H9 (cell line): ENCODE results near the gene ARMC9. TPM values are rescaled to one million over a fixed set of nuclear protein-coding genes. Genes with fewer than 3 reads are reported as not detected.

ENCODE experiments used
- DNase-seq: peaks from one replicate; pipeline ENCODE4 v3.0.0-alpha.2; 2017
- H2AFZ ChIP-seq: one replicate; pipeline ENCODE4 v1.6.1; 2013; ENCODE audit warnings: mild to moderate bottlenecking, low read length, control low read depth, moderate library complexity
- H2AK5ac ChIP-seq: 2 replicates; pipeline ENCODE4 v1.6.1; 2013; ENCODE audit warnings: low read length, control low read depth, mixed read lengths; ENCODE audit not compliant: insufficient read length
- H2BK120ac ChIP-seq: one replicate; pipeline ENCODE4 v1.6.1; 2013; ENCODE audit warnings: low read depth, mild to moderate bottlenecking, low read length, control low read depth, inconsistent platforms; ENCODE audit not compliant: poor library complexity, severe bottlenecking
- H2BK12ac ChIP-seq: 2 replicates; pipeline ENCODE4 v1.6.1; 2013; ENCODE audit warnings: low read length, control low read depth, mixed read lengths, low read depth; ENCODE audit not compliant: insufficient read length
- H2BK15ac ChIP-seq: 2 replicates; pipeline ENCODE4 v1.6.1; 2013; ENCODE audit warnings: low read depth, low read length, control low read depth
- H2BK20ac ChIP-seq: one replicate; pipeline ENCODE4 v1.6.1; 2013; ENCODE audit warnings: low read depth, mild to moderate bottlenecking, low read length, control low read depth, inconsistent platforms; ENCODE audit not compliant: poor library complexity, severe bottlenecking
- H2BK5ac ChIP-seq: 2 replicates; pipeline ENCODE4 v1.6.1; 2013; ENCODE audit warnings: low read length, control low read depth, mixed read lengths; ENCODE audit not compliant: insufficient read length
- H3K14ac ChIP-seq: 2 replicates; pipeline ENCODE4 v1.6.1; 2013; ENCODE audit warnings: low read length, control low read depth; ENCODE audit not compliant: insufficient read depth
- H3K18ac ChIP-seq: 2 replicates; pipeline ENCODE4 v1.6.1; 2013; ENCODE audit warnings: low read depth, mild to moderate bottlenecking, mixed read lengths, low read length, control low read depth; ENCODE audit not compliant: insufficient read length
- H3K23ac ChIP-seq: 2 replicates; pipeline ENCODE4 v1.6.1; 2013; ENCODE audit warnings: low read length, control low read depth, mixed read lengths, low read depth; ENCODE audit not compliant: insufficient read length
- H3K23me2 ChIP-seq: 2 replicates; pipeline ENCODE4 v1.6.1; 2013; ENCODE audit warnings: low read depth, mild to moderate bottlenecking, mixed read lengths, low read length, control low read depth; ENCODE audit not compliant: insufficient read length, poor library complexity, severe bottlenecking
- H3K27ac ChIP-seq: 2 replicates; pipeline ENCODE4 v1.5.1; 2013; ENCODE audit warnings: low read length, control low read depth, mixed read lengths, low read depth; ENCODE audit not compliant: insufficient read length
- H3K27me3 ChIP-seq: 2 replicates; pipeline ENCODE4 v1.6.1; 2013; ENCODE audit warnings: low read length, control low read depth, inconsistent platforms; ENCODE audit not compliant: insufficient read depth
- H3K4ac ChIP-seq: 2 replicates; pipeline ENCODE4 v1.6.1; 2013; ENCODE audit warnings: low read depth, mild to moderate bottlenecking, control low read depth, inconsistent platforms, low read length, moderate library complexity
- H3K4me1 ChIP-seq: 2 replicates; pipeline ENCODE4 v1.6.1; 2013; ENCODE audit warnings: low read length, control low read depth, inconsistent platforms; ENCODE audit not compliant: insufficient read depth
- H3K4me2 ChIP-seq: 2 replicates; pipeline ENCODE4 v1.6.1; 2013; ENCODE audit warnings: low read length, control low read depth, mixed read lengths; ENCODE audit not compliant: insufficient read length, insufficient read depth
- H3K56ac ChIP-seq: 2 replicates; pipeline ENCODE4 v1.6.1; 2013; ENCODE audit warnings: low read depth, mild to moderate bottlenecking, mixed read lengths, low read length, control low read depth; ENCODE audit not compliant: insufficient read length
- H3K79me1 ChIP-seq: 2 replicates; pipeline ENCODE4 v1.6.1; 2013; ENCODE audit warnings: low read depth, mild to moderate bottlenecking, moderate library complexity, low read length, control low read depth, inconsistent platforms; ENCODE audit not compliant: insufficient read depth, poor library complexity, severe bottlenecking
- H3K79me2 ChIP-seq: 2 replicates; pipeline ENCODE4 v1.6.1; 2013; ENCODE audit warnings: low read length, control low read depth, inconsistent platforms; ENCODE audit not compliant: insufficient read depth
- H3K9ac ChIP-seq: 2 replicates; pipeline ENCODE4 v1.6.1; 2013; ENCODE audit warnings: low read length, control low read depth, mixed read lengths; ENCODE audit not compliant: insufficient read length; ENCODE audit errors: extremely low read depth
- H3K9me3 ChIP-seq: one replicate; pipeline ENCODE4 v1.6.1; 2013; ENCODE audit warnings: low read depth, low read length, inconsistent platforms; ENCODE audit not compliant: control insufficient read depth
- H3T11ph ChIP-seq: one replicate; pipeline ENCODE4 v1.6.1; 2013; ENCODE audit warnings: mild to moderate bottlenecking, low read length, control low read depth, inconsistent platforms
- H4K20me1 ChIP-seq: one replicate; pipeline ENCODE4 v1.6.1; 2013; ENCODE audit not compliant: control insufficient read depth, insufficient read length, insufficient read depth
- H4K5ac ChIP-seq: 2 replicates; pipeline ENCODE4 v1.6.1; 2013; ENCODE audit warnings: low read depth, mild to moderate bottlenecking, mixed read lengths, low read length, control low read depth; ENCODE audit not compliant: insufficient read length
- H4K8ac ChIP-seq: replicated peaks from 2 replicates; pipeline ENCODE4 v1.6.1; 2013; ENCODE audit warnings: low read length, control low read depth, mixed read lengths, low read depth; ENCODE audit not compliant: insufficient read length
- H4K91ac ChIP-seq: 2 replicates; pipeline ENCODE4 v1.6.1; 2013; ENCODE audit warnings: low read depth, mild to moderate bottlenecking, moderate library complexity, mixed read lengths, low read length, control low read depth; ENCODE audit not compliant: insufficient read length
- H3K27ac Mint-ChIP-seq, 3 experiments: 2 replicates in 2 of 3; 3 replicates in 1 of 3; pipeline ENCODE4 v1.8.0; 2020 to 2021; ENCODE audit warnings: mixed read lengths in 3 of 3, mild to moderate bottlenecking in 1 of 3, moderate library complexity in 1 of 3
- H3K27me3 Mint-ChIP-seq: 2 replicates; pipeline ENCODE4 v1.8.0; 2021; ENCODE audit warnings: low read depth, mild to moderate bottlenecking, moderate library complexity, mixed read lengths
- H3K36me3 Mint-ChIP-seq, 3 experiments: 2 replicates in 2 of 3; 3 replicates in 1 of 3; pipeline ENCODE4 v1.8.0; 2020 to 2021; ENCODE audit warnings: low read depth in 3 of 3, mixed read lengths in 3 of 3; ENCODE audit not compliant: insufficient read depth in 1 of 3
- H3K4me1 Mint-ChIP-seq, 2 experiments: 2 replicates each; pipeline ENCODE4 v1.8.0; 2020; ENCODE audit warnings: mixed read lengths in 2 of 2
- H3K4me3 Mint-ChIP-seq, 2 experiments: 2 replicates in 1 of 2; 3 replicates in 1 of 2; pipeline ENCODE4 v1.8.0; 2020 to 2021; ENCODE audit warnings: mild to moderate bottlenecking in 2 of 2, mixed read lengths in 2 of 2, moderate library complexity in 1 of 2
- H3K9me3 Mint-ChIP-seq, 2 experiments: 2 replicates in 1 of 2; 3 replicates in 1 of 2; pipeline ENCODE4 v1.8.0; 2020; ENCODE audit warnings: mild to moderate bottlenecking in 2 of 2, mixed read lengths in 2 of 2, moderate library complexity in 1 of 2
- CTCF ChIP-seq: fragments of 200-600 bp; sonication (generic); conservative IDR thresholded peaks from 3 replicates; pipeline ENCODE4 v1.8.0; 2021; ENCODE audit warnings: antibody characterized with exemption, mild to moderate bottlenecking
- WGBS: extraction: QIAGEN DNeasy Blood & Tissue Kit; methylation state at CpG from one replicate; pipeline ENCODE4 v1.1.7; 2013; ENCODE audit warnings: missing lambda C conversion rate, low lambda C conversion rate, mixed read lengths; ENCODE audit not compliant: insufficient read length; ENCODE audit errors: extremely low coverage; 5-methylcytosine and 5-hydroxymethylcytosine counted together
- total RNA-seq: library from RNA; stranded (reverse); gene quantifications from 2 replicates; pipeline ENCODE4 v1.2.1, GENCODE V29; 2021

The ARMC9 gene
- total RNA-seq, 1 experiment from 2014 or later, result 37.6 TPM

GRCh38 chr2:231306791-231307393 is 108.5 kb downstream of the ARMC9 start:
- DNase-seq, result no peak
- H2AFZ ChIP-seq, result no peak overlapping the region

More at GRCh38 chr2:231306791-231307393, 108.5 kb downstream of the ARMC9 start:
- Histone ChIP-seq H4K8ac (no peak overlapping the region), H3K27me3 (no peaks in the 10 kb centered on the region), H4K5ac (no peak overlapping the region), H3K79me1 (no peaks in the 10 kb centered on the region), H2BK15ac (no peak overlapping the region), H3K9me3 (no peaks in the 10 kb centered on the region), H3T11ph (no peak overlapping the region), H2AK5ac (no peak overlapping the region), H2BK12ac (no peak overlapping the region), H3K4me2 (no peak overlapping the region), H3K23me2 (no peaks in the 10 kb centered on the region), H3K4me1 (no peaks in the 10 kb centered on the region; the same call in 1 of the 2 replicates), H3K14ac (no peak overlapping the region), H3K23ac (no peak overlapping the region), H2BK5ac (no peak overlapping the region), H4K91ac (no peak overlapping the region), H3K79me2 (no peaks in the 10 kb centered on the region), H3K18ac (no peak overlapping the region), H3K27ac (no peak overlapping the region), H2BK20ac (no peak overlapping the region), H3K56ac (no peak overlapping the region), H2BK120ac (no peak overlapping the region), H3K4ac (no peak overlapping the region), H3K9ac (no peak overlapping the region), H4K20me1 (no peaks in the 10 kb centered on the region)
- no peak for TF ChIP-seq CTCF
- peaks cover 8 to 10% of the 10 kb centered on the region in 2 experiments for H3K4me1 Mint-ChIP-seq
- H3K27ac Mint-ChIP-seq, result peak overlapping the region in 2 of 3 experiments; percentile 20 to 21; a peak in 4 of 7 replicates
- H3K36me3 Mint-ChIP-seq, result peaks cover 0 to 4% (median 0%) of the 10 kb centered on the region in 3 experiments; a peak in 2 of 7 replicates
- H3K9me3 Mint-ChIP-seq, result no peaks in the 10 kb centered on the region
- no peaks in the 10 kb centered on the region for H3K27me3 Mint-ChIP-seq
- no peak overlapping the region for H3K4me3 Mint-ChIP-seq
- WGBS, result no CpG with 5 or more reads among the region's 6 CpGs
